ENCODE measurements around the gene RREB1. TPM values are rescaled to one million over a fixed set of nuclear protein-coding genes. Genes with fewer than 3 reads are reported as not detected.

RREB1 gene
- total and polyA plus RNA-seq, 12 donors, result 8.0 to 79.5 (median 48.7) TPM

- intact Hi-C loops (cut with DNase I), result no loop called here
- peak overlapping the region; percentile 28 to 82 (median 65) for H3K27ac ChIP-seq
- peaks cover 22 to 62% of the 10 kb centered on the region in 2 donors for H3K4me1 ChIP-seq (replicated peaks in 1 of 2)
These were observed 29.7 kb downstream of the RREB1 start for GRCh38 chr6:7137335-7138045.

GRCh38 chr6:7138046-7138531, 30.3 kb downstream of the RREB1 start:
- Histone ChIP-seq H3K4me3 (no peak overlapping the region), H3K4me1 (replicated peaks in 1 of 2) (peaks cover 22 to 63% of the 10 kb centered on the region in 2 donors), H3K27ac (peak overlapping the region; percentile 28 to 82 (median 65)), H3K36me3 (replicated peaks in 1 of 2) (no peaks in the 10 kb centered on the region), H3K27me3 (no peaks in the 10 kb centered on the region), H3K9me3 (replicated peaks in 1 of 3) (no peaks in the 10 kb centered on the region)
- 11 to 26% (median 16%) methylated on average over 2 of the region's 2 CpGs for WGBS, 4 donors
- DNase-seq, result no peak
- intact Hi-C loops (cut with DNase I), result no loop called here
- no peak for TF ChIP-seq CTCF (IDR thresholded peaks at IDR 0.05)
- no peak for TF ChIP-seq POLR2A (IDR thresholded peaks at IDR 0.05)

More at GRCh38 chr6:7137335-7138045, 29.7 kb downstream of the RREB1 start:
- Histone ChIP-seq H3K27me3 (no peaks in the 10 kb centered on the region), H3K9me3 (replicated peaks in 1 of 3) (no peaks in the 10 kb centered on the region), H3K36me3 (replicated peaks in 1 of 2) (no peaks in the 10 kb centered on the region), H3K4me3 (peak overlapping the region in 1 of 4 donors; percentile 18)
- 14 to 17% (median 15%) methylated on average over 11 of the region's 11 CpGs for WGBS, 4 donors
- TF ChIP-seq POLR2A (IDR thresholded peaks at IDR 0.05) (peak in 1 of 2 donors; percentile 66), CTCF (IDR thresholded peaks at IDR 0.05) (no peak)
- DNase-seq, result peak; percentile 57 to 84 (median 75)

GRCh38 chr6:7138921-7139358, 31.2 kb downstream of the RREB1 start:
- Histone ChIP-seq H3K4me1 (replicated peaks in 1 of 2) (peaks cover 23 to 68% of the 10 kb centered on the region in 2 donors), H3K27me3 (no peaks in the 10 kb centered on the region), H3K36me3 (replicated peaks in 1 of 2) (no peaks in the 10 kb centered on the region), H3K27ac (peak overlapping the region; percentile 28 to 82 (median 65)), H3K4me3 (no peak overlapping the region), H3K9me3 (replicated peaks in 1 of 3) (no peaks in the 10 kb centered on the region)
- no peak for DNase-seq
- WGBS, 4 donors, result 38 to 74% (median 45%) methylated on average over 1 of the region's 1 CpG
- intact Hi-C loops (cut with DNase I), result no loop called here
- no peak for TF ChIP-seq CTCF (IDR thresholded peaks at IDR 0.05)
- no peak for TF ChIP-seq POLR2A (IDR thresholded peaks at IDR 0.05)

- no peak for DNase-seq
- peaks cover 33 to 70% of the 10 kb centered on the region in 2 donors for H3K4me1 ChIP-seq (replicated peaks in 1 of 2)
- no peaks in the 10 kb centered on the region for H3K27me3 ChIP-seq
- no peaks in the 10 kb centered on the region for H3K9me3 ChIP-seq (replicated peaks in 1 of 3)
- H3K36me3 ChIP-seq (replicated peaks in 1 of 2), result no peaks in the 10 kb centered on the region
- no peak for TF ChIP-seq CTCF (IDR thresholded peaks at IDR 0.05)
- TF ChIP-seq POLR2A (IDR thresholded peaks at IDR 0.05), result no peak
- peak overlapping the region; percentile 37 to 98 (median 96) for H3K27ac ChIP-seq
- 50 to 66% (median 55%) methylated on average over 7 of the region's 7 CpGs for WGBS, 4 donors
- H3K4me3 ChIP-seq, result peak overlapping the region in 1 of 4 donors; percentile 77
- intact Hi-C loops (cut with DNase I), result no loop called here
These were observed 32.2 kb downstream of the RREB1 start for GRCh38 chr6:7139835-7140470.

Measured in adrenal gland (tissue), 12 donors.